ENCODE measurements around the gene SGTA. TPM values are rescaled to one million over a fixed set of nuclear protein-coding genes. Genes with fewer than 3 reads are reported as not detected.
A peak's percentile ranks its signal among the peaks of the same experiment; 100 is the strongest.

SGTA gene
- total RNA-seq, 1 experiment from 2014 or later = 85.7 TPM

- no peak for DNase-seq (ENCODE audit: low read depth, low spot score)
- intact Hi-C loops (cut with micrococcal nuclease; ENCODE audit: unreplicated experiment) = no loop called here
These were observed 4.0 kb upstream of the SGTA start for GRCh38 chr19:2787115-2787514.

GRCh38 chr19:2785244-2785997, 2.3 kb upstream of the SGTA start, which contains the start of gene THOP1:
THOP1 (plus strand) TSS chr19:2785503; CDS start chr19:2785663, 160 bp downstream.
- H3K4me3 ChIP-seq (ENCODE audit: low read depth in 2 of 2, low read length in 2 of 2) = peak within 1 kb of the TSS; percentile 66 to 80
- H3K27me3 ChIP-seq (ENCODE audit: control insufficient read depth, insufficient read depth, low read length) = no peaks in the 10 kb centered on the region
- ChIA-PET POLR2A (no interaction called here), CTCF (interaction anchor here (1.0 kb wide), 1 partner anchor 137 kb away, joined by 3 read pairs; no protein-coding TSS in a partner anchor)
- peaks cover 12% of the 10 kb centered on the region for H3K4me1 ChIP-seq (ENCODE audit: control insufficient read depth, insufficient read depth, low read length)
- peak within 1 kb of the TSS; percentile 89 for H3K27ac ChIP-seq (ENCODE audit: low read length)
- in situ Hi-C loops (cut with HindIII; ENCODE audit: low pct_unique_long_range_greater_than_20kb, low sequenced_read_pairs) = no loop called here
- peaks cover 9% of the 10 kb centered on the region for H3K36me3 ChIP-seq (ENCODE audit: control insufficient read depth, insufficient read depth, low read length)
- ATAC-seq (peak; percentile 96), DNase-seq (ENCODE audit: low read depth, low spot score) (peak; percentile 84)
- H3K9me3 ChIP-seq (ENCODE audit: control insufficient read depth, insufficient read depth, low read depth, low read length) = no peaks in the 10 kb centered on the region
- BruUV-seq (replicated peaks) = TSS peak; percentile 93
- intact Hi-C loops (cut with micrococcal nuclease; ENCODE audit: unreplicated experiment) = no loop called here
- TF ChIP-seq POLR2AphosphoS5 (IDR thresholded peaks at IDR 0.05; ENCODE audit: low read depth, low read length) (peak; percentile 77; the same call in 1 of the 2 replicates), TCF7L2 (IDR thresholded peaks at IDR 0.05; ENCODE audit: low read depth, low read length) (no peak), SIN3A (IDR thresholded peaks at IDR 0.05; ENCODE audit: borderline replicate concordance, insufficient read depth, low read depth, low read length) (peak; percentile 77), REST (IDR thresholded peaks at IDR 0.05; ENCODE audit: insufficient read depth in 1 of 2, low read depth in 2 of 2, low read length in 1 of 2) (no peak)

More at GRCh38 chr19:2787115-2787514, 4.0 kb upstream of the SGTA start:
- Histone ChIP-seq H3K36me3 (ENCODE audit: control insufficient read depth, insufficient read depth, low read length) (peaks cover 9% of the 10 kb centered on the region), H3K27ac (ENCODE audit: low read length) (no peak overlapping the region), H3K4me3 (ENCODE audit: low read depth in 2 of 2, low read length in 2 of 2) (no peak overlapping the region), H3K9me3 (ENCODE audit: control insufficient read depth, insufficient read depth, low read depth, low read length) (no peaks in the 10 kb centered on the region), H3K27me3 (ENCODE audit: control insufficient read depth, insufficient read depth, low read length) (no peaks in the 10 kb centered on the region), H3K4me1 (ENCODE audit: control insufficient read depth, insufficient read depth, low read length) (peaks cover 3% of the 10 kb centered on the region; the same call in 1 of the 2 replicates)
- TF ChIP-seq CTCF (IDR thresholded peaks at IDR 0.05) = no peak
- no peak for TF ChIP-seq REST (IDR thresholded peaks at IDR 0.05; ENCODE audit: insufficient read depth in 1 of 2, low read depth in 2 of 2, low read length in 1 of 2)
- no peak for TF ChIP-seq SIN3A (IDR thresholded peaks at IDR 0.05; ENCODE audit: borderline replicate concordance, insufficient read depth, low read depth, low read length)
- TF ChIP-seq POLR2AphosphoS5 (IDR thresholded peaks at IDR 0.05; ENCODE audit: low read depth, low read length) = no peak
- TF ChIP-seq TCF7L2 (IDR thresholded peaks at IDR 0.05; ENCODE audit: low read depth, low read length) = no peak
- ChIA-PET POLR2A (no interaction called here), CTCF (no interaction called here)
- no peak for ATAC-seq
- in situ Hi-C loops (cut with HindIII; ENCODE audit: low pct_unique_long_range_greater_than_20kb, low sequenced_read_pairs) = no loop called here
- BruUV-seq (replicated peaks) = no TSS peak
